ENCODE results near the gene TUBD1.

DNA sequence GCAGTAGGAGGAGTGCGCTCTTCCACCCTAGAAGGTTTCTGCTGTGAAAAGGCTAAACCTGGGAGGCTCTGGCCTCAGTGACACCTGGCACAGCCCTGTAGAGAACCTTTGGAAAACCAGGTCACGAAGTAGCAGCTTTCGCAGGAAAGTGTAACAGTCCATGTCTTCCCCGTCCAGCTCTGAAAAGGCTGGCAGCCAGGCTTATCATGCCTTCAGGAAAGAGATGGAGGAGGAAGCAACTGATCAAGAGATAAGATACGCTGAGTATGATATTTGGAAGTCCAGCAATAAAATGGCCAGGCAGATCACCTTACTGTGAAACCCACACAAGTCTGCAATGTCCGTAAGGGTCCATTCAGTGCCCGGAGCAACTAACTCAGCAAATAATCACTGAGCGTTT lies 22.3 kb downstream of the TUBD1 start:
- TF ChIP-seq, protein P1, sequence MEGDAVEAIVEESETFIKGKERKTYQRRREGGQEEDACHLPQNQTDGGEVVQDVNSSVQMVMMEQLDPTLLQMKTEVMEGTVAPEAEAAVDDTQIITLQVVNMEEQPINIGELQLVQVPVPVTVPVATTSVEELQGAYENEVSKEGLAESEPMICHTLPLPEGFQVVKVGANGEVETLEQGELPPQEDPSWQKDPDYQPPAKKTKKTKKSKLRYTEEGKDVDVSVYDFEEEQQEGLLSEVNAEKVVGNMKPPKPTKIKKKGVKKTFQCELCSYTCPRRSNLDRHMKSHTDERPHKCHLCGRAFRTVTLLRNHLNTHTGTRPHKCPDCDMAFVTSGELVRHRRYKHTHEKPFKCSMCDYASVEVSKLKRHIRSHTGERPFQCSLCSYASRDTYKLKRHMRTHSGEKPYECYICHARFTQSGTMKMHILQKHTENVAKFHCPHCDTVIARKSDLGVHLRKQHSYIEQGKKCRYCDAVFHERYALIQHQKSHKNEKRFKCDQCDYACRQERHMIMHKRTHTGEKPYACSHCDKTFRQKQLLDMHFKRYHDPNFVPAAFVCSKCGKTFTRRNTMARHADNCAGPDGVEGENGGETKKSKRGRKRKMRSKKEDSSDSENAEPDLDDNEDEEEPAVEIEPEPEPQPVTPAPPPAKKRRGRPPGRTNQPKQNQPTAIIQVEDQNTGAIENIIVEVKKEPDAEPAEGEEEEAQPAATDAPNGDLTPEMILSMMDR (IDR thresholded peaks at IDR 0.05) = no peak
- no peak for TF ChIP-seq EP300 (IDR thresholded peaks at IDR 0.05)

Measured in tibial nerve (tissue), 4 donors.